NCI-H1048 (cell line): ENCODE measurements around the gene NDUFS7.

ENCODE experiments used
- DNase-seq: peaks from one replicate; lab custom pipeline; 2025; lab: John Stamatoyannopoulos, UW

The NDUFS7 gene

DNA sequence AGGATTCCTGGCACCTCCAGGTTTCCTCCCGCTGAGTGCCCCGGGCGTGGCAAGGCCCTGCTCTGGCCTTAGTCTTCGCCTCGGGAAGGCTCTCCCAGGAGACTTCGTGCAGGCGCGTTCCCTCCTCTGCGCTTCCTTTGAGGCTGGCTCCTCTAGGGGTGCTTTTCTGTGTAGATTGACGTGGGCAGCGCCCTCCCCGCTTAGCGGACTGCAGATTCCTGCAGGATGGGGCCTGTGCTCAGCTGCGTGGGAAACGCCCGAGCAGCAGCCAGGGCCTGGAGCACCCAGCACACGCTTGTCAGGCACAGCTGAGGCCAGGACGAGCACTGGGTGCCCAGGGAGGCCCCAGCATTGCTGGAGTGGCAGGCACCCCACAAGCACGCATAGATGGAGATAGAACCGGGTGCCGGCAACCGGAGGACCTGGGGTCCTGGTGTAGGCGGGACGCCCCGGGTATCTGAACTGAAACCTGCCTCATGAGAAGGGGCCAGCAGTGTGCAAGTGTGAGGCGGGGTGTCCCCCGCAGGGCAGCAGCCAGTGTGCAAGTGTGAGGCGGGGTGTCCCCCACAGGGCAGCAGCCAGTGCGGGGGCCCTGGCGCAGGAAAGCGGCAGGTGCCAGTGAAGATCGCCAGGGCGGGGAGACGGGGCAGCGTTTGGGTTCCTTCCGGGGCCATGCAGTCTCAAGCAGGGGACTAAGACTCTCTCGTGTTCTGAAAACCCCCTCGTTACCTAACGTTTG, 3.4 kb downstream of the NDUFS7 start:
- DNase-seq = no peak

GRCh38 chr19:1387684-1388636, 4.3 kb downstream of the NDUFS7 start:
- no peak for DNase-seq

GRCh38 chr19:1388637-1389026, 4.9 kb downstream of the NDUFS7 start:
- no peak for DNase-seq

DNA sequence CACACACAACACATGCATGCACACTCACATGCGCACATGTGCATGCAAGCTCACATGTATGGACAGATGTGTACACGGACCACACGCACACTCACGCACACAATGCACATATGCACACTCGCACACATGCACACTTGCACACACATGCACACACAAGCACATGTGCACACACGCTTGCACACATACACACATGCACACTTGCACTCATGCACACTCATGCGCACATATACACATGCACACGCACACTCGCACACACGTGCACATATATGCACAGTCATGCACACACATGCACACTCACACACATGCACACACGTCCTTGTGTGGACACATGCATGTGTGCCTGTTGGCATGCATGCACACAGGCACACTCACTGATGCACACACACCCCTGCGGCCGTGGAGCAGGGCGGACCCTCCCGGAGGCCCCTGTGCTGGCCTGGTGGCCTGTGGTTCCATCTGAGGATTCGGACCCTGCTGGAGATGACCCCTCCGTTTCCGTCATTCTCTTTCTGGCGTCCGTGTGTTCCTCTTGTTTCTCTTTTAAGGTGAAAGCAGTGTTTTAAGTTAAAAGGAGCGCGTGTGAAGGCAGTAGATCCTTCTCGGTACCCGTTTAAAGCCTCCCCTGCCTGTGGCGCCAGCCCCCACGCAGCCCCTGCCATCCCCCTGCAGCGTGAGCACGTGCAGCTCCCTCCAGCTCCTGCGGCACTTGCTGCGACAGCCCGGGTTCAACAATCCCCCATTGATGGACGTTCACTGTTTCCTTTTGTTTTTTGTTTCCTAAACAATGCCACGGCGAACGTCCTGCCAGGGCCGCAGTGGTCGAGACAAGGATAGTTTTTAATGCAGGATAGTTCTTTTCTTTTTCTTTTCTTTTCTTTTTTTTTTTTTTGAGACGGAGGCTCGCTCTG, 5.6 kb downstream of the NDUFS7 start:
- DNase-seq = no peak

DNA sequence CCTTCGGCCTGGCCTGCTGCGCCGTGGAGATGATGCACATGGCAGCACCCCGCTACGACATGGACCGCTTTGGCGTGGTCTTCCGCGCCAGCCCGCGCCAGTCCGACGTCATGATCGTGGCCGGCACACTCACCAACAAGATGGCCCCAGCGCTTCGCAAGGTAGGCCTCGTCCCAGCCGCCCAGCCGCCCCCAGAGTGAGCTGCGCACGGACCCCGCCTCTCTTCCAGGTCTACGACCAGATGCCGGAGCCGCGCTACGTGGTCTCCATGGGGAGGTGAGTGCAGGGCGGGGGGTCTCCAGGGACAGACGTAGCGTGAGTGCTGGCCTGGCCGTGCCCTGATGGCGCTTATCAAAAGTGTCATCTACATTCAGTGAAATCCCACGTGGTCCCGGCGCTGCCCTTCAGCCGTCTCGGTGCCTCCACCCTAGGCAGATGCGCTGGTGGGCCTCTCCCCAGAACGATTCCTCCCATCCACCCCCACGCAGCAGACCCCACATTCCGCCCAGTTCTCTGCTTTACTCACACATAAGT, 7.2 kb downstream of the NDUFS7 start:
- DNase-seq = no peak

DNA sequence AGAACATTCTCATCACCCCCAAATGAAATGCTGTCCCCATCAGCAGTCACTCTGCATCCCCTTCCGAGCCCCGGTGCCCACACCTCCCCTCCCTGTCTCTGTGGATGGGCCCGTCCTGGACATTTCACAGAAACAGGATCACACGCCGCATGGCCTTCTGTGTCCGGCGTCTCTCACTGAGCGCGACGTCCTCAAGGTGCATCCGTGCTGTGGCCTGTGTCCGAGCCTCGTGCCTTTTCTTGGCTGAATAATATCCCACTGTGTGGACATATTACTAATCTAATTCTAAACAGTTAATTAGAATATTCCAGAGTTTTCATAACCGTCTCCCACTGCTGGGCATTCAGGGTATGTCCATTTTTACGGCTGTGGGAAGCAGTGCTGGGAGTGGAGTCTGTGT, 8.7 kb downstream of the NDUFS7 start:
- no peak for DNase-seq

DNA sequence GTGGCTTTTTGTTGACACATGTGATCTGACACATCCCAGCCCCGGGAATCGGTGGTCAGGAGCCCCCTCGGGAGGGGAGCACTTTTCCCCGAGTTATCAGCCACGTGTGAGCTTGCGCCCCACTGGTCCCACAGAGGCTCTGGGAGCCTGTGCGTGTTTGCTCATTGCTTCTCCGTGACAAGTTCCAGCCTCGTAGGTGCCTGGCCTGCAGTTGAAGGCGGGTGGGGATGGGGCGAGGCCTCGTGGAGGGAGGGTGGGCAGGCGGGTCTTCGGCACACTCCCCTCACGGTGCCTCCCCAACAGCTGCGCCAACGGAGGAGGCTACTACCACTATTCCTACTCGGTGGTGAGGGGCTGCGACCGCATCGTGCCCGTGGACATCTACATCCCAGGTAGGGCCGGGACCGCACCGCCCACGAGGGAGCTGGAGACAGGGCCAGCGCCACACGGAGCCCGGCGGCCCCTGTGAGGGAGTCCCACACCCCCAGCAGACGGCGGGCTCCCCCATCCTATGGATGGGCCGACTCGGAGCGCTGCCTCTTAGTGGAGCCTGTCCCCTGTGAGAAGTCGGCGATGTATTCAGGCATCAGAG, 9.3 kb downstream of the NDUFS7 start:
- DNase-seq = no peak

DNA sequence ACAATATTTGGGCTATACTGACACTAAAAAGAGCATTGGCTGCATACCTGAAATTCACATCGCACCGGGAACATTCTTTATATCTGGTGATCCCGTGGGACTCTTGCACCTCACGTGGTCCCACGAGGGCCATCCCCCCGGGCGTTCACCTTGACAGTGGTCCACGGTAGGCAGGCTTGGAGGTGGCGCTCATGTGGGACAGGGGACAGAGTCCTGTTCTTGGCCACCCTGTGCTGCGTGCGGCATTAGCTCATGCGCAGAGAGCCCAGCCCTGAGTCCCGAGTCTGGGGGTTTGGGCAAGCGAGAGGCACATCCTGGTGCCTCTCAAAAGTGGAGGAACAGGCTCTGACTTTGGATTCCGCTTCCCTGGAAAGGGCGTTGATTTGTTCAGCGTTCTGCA, 10.1 kb downstream of the NDUFS7 start:
- no peak for DNase-seq

DNA sequence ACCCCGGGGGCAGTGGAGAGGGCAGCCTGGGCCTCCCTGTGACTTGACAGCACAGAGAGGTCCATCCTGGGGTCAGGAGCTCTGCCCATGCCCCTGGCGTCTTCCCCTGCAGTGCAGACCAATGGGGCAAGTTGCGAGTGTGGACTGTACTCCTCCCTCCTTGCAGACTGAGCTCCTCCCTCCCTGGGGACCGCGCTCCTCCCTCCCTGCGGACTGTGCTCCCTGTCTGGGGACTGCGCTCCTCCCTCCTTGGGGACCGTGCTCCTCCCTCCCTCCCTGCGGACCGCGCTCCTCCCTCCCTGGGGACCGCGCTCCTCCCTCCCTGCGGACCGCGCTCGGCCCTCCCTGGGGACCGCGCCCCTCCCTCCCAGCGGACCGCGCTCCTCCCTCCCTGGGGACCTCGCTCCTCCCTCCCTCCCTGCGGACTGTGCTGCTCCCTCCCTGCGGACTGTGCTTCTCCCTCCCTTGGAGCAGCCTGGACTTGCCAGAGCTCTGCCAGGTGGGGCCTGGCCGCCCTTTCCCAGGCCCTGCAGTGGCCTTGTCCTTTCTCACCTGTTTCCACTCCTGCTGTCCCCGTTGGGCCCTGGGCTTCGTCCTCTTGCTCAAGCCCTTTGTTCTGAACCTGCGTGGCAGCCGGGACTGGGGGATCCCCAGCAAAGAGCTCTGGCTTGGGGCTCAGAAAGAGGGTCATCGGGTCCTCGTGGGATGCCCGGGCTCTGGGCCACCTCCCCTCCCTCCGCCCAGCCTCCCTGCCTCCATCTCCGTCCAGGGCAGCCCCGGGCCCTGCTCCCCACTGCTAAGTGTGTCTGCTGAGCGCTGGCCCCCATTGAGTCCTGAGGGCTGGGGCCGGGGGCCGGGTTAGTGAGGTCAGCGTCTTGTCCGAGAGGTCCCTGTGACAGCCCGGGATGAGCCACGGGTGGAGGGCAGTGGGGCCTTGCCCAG, 10.8 kb downstream of the NDUFS7 start:
- no peak for DNase-seq

DNA sequence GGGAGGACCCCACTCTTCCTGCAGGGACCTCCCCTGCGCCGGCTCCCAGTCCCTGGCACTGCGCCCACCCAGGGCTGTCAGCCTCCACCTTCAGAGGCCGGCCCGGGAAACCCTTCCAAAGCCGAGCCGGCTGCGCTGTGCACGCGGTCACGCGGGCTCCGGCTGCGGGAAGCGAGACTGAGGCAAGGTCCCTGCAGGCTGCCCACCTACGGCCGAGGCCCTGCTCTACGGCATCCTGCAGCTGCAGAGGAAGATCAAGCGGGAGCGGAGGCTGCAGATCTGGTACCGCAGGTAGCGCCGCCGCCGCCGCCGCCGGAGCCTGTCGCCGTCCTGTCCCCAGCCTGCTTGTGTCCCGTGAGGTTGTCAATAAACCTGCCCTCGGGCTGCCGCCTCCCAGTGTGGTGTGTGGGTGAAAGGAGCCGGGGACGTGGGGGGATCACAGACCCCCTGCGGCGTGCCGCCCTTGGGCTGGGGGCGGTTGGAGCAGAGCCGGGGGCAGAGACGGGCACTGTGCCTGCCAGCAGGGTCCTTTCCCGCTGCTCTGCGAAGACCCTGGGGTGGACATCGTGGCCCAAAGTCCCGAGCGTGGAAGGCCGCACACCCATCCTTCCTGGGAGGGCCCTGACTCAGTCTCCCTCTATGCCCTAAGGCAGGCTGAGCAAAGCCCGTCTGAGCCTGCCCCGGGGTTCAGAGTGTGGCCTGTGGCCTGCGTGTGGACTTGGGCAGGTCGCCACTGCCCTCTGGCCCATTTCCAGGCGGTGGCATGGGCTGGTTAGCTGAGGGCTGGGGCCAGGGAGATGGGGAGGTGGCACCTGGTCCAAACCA, 11.7 kb downstream of the NDUFS7 start:
- DNase-seq = no peak

DNA sequence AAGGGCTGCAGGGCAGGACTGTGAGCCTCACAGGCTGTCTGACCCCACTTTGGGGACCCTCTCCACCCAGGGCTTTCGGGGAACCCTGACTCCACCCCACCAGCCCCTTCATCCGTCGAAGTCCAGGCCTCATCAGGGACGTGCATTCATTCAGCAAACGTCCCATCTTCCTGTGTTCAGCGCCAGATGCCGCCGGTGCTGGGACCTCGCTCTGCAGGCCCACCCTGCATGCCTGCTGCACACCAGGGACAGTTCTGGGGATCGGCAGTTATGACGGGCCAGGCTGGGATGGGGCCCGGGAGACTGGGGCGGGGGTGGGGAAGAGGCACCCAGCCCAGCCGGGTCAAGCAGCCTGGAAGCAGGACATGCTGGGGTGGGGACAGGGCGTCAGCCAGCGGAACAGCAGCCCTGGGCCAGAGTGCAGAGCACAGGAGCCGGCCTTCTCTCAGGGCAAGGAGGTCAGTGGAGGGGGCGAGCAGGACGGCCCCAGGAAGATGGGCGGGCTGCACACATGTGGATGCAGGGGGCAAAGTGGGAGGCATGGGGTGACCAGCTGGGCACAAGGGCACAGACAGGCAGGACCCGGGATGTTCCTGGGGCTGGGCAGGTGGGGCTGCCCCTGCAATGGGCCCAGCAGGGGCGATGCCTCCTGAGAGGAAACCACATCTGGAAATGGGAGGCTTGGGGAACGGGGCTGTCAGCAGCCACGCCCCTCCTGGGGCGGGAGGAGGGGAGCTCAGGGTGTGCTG, 12.5 kb downstream of the NDUFS7 start:
- DNase-seq = no peak

DNA sequence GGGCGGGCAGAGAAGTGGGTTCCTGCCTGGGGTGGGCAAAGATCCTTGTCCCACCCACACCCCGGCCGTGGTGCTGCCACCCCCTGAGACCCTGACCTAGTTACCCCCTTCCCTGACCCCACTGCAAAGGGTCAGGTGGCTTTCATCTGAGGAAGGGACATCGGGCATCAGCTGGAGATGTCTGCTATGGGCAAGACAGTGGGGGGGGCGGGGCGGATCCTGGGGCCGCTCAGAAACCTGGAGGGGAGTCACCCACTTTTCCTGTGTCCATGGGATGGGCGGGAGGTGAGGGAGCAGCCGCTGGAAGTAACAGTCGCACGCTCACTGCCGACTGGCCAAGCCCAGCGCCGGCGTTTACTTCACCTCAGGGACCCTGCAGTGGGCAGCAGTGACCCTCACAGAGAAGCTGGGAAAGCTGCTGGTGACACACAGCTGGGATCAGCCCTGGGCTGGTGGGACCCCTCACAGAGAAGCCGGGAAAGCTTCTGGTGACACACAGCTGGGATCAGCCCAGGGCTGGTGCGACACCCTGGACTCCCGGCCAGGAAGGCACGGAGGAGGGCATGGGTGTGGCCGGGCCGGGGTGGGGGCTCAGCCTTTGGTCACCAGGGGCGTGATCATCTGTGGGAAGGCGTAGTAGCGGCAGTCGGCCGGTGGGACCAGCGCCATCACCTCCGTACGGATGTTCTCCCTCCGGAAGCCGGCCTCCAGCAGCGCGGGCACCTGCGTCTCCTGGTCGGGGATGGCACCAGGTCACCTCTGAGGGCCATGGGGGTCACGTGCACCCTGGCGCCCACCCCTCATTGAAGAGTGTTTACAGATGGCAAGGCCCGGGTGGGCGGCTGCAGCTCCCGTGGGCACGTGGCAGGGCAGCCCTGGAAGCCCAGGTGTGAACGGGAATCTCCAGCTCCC, 13.3 kb downstream of the NDUFS7 start:
- DNase-seq = no peak

GRCh38 chr19:1397838-1398237, 14.1 kb downstream of the NDUFS7 start:
- no peak for DNase-seq

DNA sequence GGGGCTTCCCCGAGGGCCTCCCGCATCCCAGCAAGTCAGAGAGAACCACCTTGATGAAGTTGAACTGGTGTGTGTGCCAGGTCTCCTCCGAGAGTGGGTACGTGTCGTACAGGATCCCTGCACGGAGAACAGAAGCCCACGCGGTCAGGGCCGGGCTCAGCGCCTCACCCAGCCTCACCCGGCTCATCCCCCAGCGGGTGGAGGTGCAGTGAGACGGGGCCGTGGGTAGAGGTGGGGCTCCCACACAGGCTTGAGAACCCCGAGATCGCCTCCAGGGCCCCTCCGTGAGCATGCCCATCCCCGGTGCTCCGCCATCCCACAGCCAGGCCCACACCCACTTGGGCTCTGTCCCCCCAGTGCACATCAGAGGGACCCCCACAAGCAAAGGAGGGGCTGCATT, 15.4 kb downstream of the NDUFS7 start:
- DNase-seq = no peak

- DNase-seq = no peak
These were observed 16.0 kb downstream of the NDUFS7 start for GRCh38 chr19:1399745-1400144.

DNA sequence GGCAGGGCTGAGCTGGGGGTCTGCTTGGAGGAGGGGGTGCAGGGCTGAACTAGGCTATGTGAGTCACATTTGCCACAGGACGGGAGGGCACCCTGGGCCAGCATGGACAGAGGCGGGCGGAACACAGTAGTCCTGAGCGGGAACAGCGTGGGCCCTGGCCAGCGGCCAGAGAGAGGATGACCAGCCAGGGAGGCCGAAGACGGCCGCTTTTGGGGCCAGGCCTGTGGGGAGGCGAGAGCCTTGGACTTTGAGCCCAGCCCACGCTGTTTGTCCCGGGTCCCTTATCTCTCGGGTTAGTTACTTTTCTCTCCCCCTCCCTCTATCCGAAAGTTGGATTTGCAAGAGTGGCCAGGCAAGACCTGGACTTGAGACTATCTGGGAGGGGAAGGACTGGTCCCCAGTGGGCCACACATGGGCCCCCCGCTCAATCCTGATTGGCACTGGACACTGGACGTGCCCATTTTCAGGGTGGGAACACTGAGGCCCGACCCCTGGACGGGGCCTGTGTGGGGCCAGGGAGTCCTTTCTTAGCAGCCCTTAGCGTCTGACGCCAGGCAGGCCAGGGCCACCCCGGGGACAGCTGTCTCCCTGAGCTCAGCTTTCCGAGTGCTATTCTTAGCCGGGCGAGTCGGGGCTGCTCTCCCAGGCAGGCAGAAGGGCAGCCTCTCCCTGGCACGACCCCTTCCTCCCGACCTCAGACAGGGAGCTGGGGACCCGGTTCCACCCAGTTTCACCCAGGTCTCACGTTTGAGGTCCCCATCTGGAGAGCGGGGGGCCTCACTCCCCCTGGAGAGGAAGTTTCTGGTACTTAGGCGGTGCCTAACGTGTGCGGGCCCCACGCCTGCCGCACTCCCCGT, 16.8 kb downstream of the NDUFS7 start:
- no peak for DNase-seq
